Type B pancreatic cell (in vitro differentiated cells): Measurements from ENCODE around the gene LMNB1. TPM values are rescaled to one million over a fixed set of nuclear protein-coding genes. Genes with fewer than 3 reads are reported as not detected.

Source experiments
- DNase-seq: peaks from one replicate; pipeline ENCODE4 v3.0.0; 2021; ENCODE audit warnings: mixed read lengths; ENCODE audit not compliant: unreplicated experiment; ENCODE audit errors: extremely low spot score
- H3K27ac Mint-ChIP-seq: 2 replicates; pipeline ENCODE4 v1.8.0; 2021; ENCODE audit warnings: mild to moderate bottlenecking, mixed read lengths
- H3K27me3 Mint-ChIP-seq: 2 replicates; pipeline ENCODE4 v1.8.0; 2021; ENCODE audit warnings: mixed read lengths
- H3K36me3 Mint-ChIP-seq: 2 replicates; pipeline ENCODE4 v1.8.0; 2021; ENCODE audit warnings: mixed read lengths
- H3K4me1 Mint-ChIP-seq: one replicate; pipeline ENCODE4 v1.8.0; 2021; ENCODE audit warnings: mixed read lengths; ENCODE audit not compliant: unreplicated experiment
- H3K4me3 Mint-ChIP-seq: 2 replicates; pipeline ENCODE4 v1.8.0; 2021; ENCODE audit warnings: mild to moderate bottlenecking, mixed read lengths
- H3K9me3 Mint-ChIP-seq: 2 replicates; pipeline ENCODE4 v1.8.0; 2021; ENCODE audit warnings: mixed read lengths
- CTCF ChIP-seq: fragments of 200-600 bp; sonication (generic); conservative IDR thresholded peaks from 2 replicates; pipeline ENCODE4 v1.5.0; 2021; ENCODE audit warnings: antibody characterized with exemption, mild to moderate bottlenecking
- total RNA-seq: library from RNA; stranded (reverse); gene quantifications from 2 replicates; pipeline ENCODE4 v1.2.1, GENCODE V29; 2021; ENCODE audit warnings: low replicate concordance

The LMNB1 gene
- total RNA-seq, 1 donor from 2014 or later, result 149 TPM

- no peaks in the 10 kb centered on the region for H3K36me3 Mint-ChIP-seq
Observed at GRCh38 chr5:126742425-126742824, 34.5 kb upstream of the LMNB1 start.

GRCh38 chr5:126744836-126745235 is 32.1 kb upstream of the LMNB1 start:
- no peak for DNase-seq
- Mint-ChIP-seq H3K36me3 (no peaks in the 10 kb centered on the region), H3K27ac (no peak overlapping the region), H3K4me1 (peaks cover 3% of the 10 kb centered on the region), H3K4me3 (no peak overlapping the region), H3K9me3 (no peaks in the 10 kb centered on the region), H3K27me3 (no peaks in the 10 kb centered on the region)
- TF ChIP-seq CTCF, result no peak

More at GRCh38 chr5:126742425-126742824, 34.5 kb upstream of the LMNB1 start:
- no peak overlapping the region for H3K4me3 Mint-ChIP-seq
- DNase-seq, result no peak
- H3K4me1 Mint-ChIP-seq, result peaks cover 3% of the 10 kb centered on the region
- H3K9me3 Mint-ChIP-seq, result no peaks in the 10 kb centered on the region
- H3K27ac Mint-ChIP-seq, result no peak overlapping the region
- no peaks in the 10 kb centered on the region for H3K27me3 Mint-ChIP-seq
- no peak for TF ChIP-seq CTCF

GRCh38 chr5:126745259-126745992 is 31.5 kb upstream of the LMNB1 start:
- no peaks in the 10 kb centered on the region for H3K9me3 Mint-ChIP-seq
- H3K27ac Mint-ChIP-seq, result no peak overlapping the region
- peaks cover 3% of the 10 kb centered on the region for H3K4me1 Mint-ChIP-seq
- H3K27me3 Mint-ChIP-seq, result no peaks in the 10 kb centered on the region
- no peak for TF ChIP-seq CTCF
- no peak for DNase-seq
- no peaks in the 10 kb centered on the region for H3K36me3 Mint-ChIP-seq
- H3K4me3 Mint-ChIP-seq, result no peak overlapping the region

GRCh38 chr5:126746290-126746689 is 30.6 kb upstream of the LMNB1 start:
- Mint-ChIP-seq H3K27ac (no peak overlapping the region), H3K4me3 (no peak overlapping the region), H3K36me3 (no peaks in the 10 kb centered on the region), H3K27me3 (no peaks in the 10 kb centered on the region), H3K9me3 (no peaks in the 10 kb centered on the region), H3K4me1 (peaks cover 3% of the 10 kb centered on the region)
- TF ChIP-seq CTCF, result no peak
- no peak for DNase-seq

GRCh38 chr5:126752081-126752785 is 24.7 kb upstream of the LMNB1 start:
- no peak for TF ChIP-seq CTCF
- H3K36me3 Mint-ChIP-seq, result no peaks in the 10 kb centered on the region
- H3K27me3 Mint-ChIP-seq, result no peaks in the 10 kb centered on the region
- no peak for DNase-seq
- H3K27ac Mint-ChIP-seq, result no peak overlapping the region
- H3K4me3 Mint-ChIP-seq, result no peak overlapping the region
- H3K9me3 Mint-ChIP-seq, result no peaks in the 10 kb centered on the region
- no peaks in the 10 kb centered on the region for H3K4me1 Mint-ChIP-seq
